HG03460 (cell line): Measurements from ENCODE around the gene IFT57.

Source experiments
- ATAC-seq: cut with Tn5 transposase; IDR thresholded peaks from one replicate; pipeline ENCODE4 v1.9.1; 2021; ENCODE audit not compliant: unreplicated experiment

The IFT57 gene

DNA sequence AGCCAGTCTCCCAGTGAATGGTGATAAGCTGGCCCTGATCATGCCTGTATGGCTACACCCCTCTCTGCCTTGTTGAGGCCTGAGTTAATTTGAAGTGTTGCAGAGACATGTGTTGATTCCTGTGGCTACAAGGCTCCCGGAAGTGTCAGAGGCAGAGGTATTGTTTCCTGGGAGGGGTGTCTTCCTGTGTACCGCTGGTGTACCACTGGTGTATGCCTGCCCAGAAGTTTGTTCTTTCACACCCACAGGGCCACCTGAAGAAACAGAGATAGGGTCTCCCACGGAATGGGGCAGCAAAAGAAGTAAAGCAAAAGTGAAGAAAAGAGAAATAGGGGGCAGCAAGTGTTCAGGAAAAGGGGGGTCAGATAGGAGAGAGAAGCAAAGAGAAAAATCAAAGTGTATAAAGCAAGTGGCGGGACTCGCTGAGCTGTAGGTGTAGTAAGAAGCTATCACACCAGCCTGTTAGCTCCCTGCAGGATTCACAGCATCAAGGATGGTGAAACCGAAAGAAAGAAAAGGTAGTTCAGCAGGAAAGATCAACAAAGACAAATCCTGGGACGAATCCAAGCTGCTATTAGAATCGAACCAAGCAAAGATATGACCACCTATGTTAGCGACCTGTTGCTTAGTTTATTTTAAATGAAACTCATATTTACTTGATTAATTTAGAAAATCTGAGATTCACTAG, 94.8 kb downstream of the IFT57 start:
- ATAC-seq, result no peak

DNA sequence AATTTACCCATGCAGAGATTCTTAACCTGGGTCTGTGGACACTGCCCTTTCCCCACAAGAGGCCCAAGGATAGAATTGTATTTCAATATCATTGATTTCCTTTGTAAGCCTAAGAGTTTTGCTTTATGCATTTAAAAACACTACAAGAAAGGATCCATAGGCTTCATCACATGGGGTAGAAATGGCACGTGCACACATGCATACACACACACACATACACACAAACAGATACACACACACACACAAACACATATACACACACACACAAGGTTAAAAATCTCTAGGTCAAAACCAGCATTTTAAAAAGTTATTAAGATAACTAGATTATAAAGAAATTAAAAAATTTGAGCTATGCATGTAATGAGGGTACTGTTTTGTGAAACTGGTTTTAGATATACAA, 95.9 kb downstream of the IFT57 start:
- no peak for ATAC-seq

DNA sequence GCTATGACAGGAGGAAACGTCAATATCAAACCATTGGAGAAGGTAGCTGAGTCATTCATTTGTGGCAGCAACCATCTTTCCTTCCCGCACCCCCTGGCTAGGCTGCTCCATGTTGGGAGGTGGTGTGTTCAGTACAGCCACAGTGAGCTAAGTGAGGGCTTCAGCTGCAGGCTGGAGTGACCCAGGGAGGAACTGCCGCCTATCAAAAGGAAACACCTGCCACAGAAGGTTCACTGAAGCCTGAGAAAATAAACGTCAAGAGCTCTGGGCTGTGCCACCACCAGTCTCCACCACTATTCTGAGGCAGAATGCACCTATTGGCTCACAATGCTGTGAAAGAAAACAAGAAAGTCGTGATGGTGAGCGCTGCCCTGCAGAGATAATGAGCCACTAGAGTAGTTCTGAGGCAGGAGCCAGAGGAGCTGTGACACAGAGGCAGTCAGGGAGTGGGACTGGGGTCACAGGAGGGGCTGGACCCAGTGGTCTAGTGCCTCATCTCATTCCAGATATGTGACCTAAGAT, 96.6 kb downstream of the IFT57 start:
- peak; percentile 51 for ATAC-seq

DNA sequence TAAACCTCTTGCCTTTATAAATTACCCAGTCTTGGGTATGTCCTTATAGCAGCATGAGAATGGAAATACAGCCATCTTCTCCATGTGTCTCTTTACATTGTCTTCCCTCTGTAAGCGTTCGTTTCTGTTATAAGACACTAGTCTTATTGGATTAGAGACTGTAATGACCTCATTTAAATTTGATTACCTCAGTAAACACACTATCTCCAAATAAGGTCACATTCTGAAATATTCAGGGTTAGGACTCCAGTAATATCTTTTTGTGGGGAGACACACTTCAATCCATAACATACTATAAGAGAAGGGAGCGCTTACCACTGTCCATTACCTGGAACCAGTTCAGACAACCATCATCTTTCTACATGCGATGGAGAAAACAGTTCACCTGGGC, 97.1 kb downstream of the IFT57 start:
- ATAC-seq, result no peak

DNA sequence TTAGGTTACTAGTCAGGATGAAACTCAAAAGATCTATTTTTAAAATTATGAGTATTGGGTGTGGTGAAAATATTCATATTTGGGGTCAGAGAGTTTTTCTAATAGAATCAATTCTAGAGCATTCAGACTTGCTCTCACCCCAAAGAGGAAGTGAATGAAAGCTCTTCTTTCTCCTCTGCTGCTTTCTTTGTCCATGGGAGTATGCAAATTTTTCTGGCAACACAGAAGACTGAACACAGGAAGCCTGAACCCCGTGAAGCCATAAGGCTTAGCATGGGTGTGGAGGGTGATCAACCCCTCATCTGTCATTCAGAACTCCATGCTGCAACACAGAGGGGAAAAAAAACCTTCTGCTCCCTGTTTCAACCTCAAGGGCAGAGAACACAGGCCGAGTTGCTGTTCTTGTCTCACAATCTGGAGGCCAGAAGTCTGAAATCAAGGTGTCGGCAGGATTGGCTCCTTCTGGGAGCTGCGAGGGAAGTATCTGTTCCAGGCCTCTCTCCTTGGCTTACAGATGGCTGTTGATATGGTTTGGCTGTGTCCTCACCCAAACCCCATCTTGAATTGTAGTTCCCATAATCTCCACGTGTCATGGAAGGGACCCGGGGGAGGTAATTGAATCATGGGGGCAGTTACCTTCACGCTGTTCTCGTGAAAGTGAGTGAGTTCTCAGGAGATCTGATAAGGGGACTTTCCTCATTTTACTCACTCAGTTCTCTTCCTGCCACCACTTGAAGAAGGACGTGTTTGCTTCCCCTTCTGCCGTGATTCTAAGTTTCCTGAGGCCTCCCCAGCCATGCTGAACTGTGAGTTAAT, 97.7 kb downstream of the IFT57 start:
- peak; percentile 79 for ATAC-seq

DNA sequence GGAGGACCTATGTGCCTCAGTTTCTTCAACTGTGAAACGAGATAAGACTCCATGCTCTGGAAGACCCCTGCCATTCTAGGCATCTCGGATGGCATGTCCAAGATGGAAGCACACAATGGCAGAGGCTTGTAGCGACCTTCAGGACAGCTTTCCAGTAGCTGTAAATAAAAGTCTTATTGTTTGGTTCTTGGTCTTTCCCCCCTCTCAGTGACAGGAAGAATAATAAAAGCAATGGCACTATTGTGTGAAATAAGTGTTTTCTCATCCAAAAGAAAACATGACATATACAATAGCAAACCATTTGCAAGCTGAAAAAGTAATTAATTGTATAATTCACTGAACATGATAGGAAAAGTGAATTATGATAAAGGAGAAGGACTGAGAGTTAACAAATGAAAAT, 98.9 kb downstream of the IFT57 start:
- no peak for ATAC-seq

DNA sequence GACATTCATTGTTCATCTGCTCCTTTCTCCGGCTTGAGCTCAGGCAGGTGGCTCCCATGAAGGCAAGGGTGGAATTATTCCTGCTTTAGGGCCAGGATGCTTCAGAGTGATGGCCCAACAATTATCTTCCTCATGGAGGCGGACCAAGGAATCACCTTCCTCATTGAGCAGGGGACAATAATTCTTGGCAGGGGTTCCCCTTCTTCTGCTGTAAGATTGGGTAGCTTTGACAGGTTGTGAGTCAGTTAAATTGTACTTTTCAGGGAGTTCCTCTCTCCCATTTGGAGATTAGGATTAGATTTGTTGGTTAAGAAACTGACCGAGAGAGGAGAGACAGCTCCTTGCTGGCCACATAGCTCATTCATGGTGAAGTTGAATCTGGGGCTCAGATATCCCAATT, 99.9 kb downstream of the IFT57 start:
- ATAC-seq, result no peak

DNA sequence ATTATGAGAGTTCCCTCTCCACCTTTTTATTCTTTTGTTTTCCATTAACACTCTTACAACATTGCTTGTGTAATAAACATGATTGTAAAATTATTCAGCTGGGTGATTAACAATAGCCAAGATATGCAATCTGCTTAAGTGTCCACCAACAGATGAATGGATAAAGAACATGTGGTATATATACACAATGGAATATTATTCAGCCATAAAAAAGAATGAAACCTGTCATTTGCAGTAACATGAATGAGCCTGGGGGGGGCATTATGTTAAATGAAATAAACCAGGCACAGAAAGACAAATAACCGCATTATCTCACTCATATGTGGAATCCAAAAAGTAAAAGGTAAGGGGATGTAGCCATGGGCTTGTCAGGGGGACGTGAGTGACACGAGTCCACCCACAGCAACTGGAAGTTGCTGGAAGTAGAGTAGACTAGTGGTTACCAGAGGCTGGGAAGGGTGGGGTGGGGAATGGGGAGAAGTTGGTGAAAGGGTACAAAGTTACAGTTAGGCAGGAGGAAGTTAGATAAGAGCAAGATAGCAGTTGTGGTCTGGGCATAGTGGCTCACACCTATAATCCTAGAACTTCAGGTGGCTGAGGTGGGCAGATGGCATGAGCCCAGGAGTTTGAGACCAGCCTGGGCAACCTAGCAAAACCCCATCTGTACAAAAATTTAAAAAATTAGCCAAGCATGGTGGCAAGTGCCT, 102.7 kb downstream of the IFT57 start:
- ATAC-seq, result no peak

DNA sequence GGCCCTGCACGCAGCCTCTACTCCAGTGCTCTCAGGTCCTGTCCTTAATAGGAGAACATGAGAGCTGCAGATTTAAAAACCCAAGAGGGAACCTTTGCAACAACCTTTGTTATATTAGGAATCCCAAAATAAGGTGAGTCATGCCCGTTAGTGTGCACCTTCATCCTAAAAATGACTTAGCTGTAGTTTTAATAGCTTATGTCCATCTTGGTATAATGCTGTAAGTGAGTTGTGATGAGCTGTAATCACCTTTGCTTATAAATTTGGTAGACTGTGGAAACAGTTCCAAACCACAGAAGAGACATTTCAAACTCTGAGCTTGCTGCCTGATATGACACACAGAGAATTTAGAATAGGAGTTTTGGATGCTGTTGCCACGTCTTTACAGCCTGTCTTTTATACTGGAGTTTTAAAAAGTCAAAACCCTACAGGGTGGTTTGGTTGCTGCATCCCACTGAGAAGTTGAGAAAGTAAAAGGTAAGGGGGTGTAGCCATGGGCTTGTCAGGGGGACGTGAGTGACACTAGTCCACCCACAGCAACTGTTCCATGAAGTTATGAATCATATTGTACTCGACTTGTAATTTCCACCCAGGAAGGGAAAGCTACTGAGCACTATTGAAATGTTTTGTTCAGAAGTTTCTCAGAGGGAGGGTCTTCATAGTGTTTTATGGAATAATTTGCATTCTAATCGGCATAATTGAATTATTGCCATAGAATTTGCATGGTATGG, 104.0 kb downstream of the IFT57 start:
- no peak for ATAC-seq

DNA sequence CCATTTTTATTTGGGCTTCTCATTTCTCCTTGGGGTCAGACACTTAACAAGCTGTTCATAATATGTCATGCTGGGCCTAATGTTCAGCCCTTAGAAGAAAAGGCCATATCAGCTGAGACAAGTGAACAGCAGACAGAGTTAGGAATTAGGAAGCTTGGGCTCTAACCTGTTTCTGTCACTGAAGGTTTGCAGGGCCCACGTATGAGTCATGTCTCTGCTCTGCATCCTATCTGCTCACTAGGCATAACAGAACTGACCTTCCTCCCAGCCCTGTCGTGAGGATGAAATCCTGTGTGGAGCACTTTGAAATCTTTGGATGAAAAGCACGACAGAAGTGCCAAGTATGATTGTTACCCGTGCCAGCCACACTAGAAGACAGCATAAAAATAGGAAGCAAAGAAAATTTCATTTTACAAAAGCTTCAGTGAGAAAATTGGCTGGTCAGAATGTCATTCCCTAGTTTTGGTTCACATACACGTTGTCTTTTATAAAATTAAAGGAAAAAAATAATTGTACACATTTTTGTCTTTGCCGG, 104.9 kb downstream of the IFT57 start:
- ATAC-seq, result no peak

DNA sequence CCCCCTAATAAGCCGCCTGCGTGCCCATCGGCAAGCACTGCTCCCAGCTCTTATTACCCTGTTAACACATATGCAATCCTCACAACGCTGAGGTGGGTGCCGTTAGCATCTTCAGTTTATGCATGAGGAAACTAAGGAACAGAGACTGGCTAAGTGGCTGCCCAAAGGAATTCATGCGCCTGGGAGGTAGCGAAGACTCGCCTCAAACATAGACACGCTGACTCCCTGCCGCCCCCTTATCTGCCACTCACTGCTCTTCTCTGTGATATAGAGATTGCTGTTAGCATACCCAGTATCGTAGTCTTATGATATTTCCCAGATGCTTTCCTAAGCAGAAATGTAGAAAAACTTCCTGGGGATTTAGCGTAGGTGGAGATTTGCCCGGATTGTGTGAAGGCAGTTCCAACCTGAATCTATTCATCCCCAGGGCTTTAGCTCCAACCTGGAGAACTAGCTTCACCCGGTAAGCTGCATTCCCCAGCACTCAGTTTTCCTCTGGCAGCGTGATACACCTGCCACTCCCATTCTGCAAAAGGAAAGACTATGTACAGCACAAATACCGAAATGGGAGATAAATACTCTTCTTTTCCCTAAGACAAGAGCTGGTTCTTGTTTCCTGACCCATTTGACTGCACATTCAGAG, 107.7 kb downstream of the IFT57 start:
- no peak for ATAC-seq

DNA sequence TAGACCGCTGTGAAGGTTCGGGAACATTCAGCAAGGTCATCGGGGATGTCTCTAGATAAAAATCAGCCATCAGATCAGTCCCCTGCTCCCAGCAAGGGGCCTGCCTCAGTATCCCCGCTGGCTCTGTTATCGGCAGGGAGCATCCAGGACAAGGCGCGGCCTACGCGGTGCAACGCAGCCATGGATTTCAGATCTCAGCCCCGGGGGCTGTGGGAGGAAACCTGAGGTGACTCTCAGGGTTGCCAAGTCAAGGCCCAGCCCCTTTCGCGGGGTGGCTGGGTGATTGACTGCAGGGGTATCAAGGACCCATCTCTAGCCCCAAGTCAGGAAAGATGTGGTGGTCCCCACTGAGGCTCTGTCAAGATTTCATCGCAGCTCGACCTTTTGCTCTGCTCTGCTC, 108.2 kb downstream of the IFT57 start:
- ATAC-seq, result no peak

DNA sequence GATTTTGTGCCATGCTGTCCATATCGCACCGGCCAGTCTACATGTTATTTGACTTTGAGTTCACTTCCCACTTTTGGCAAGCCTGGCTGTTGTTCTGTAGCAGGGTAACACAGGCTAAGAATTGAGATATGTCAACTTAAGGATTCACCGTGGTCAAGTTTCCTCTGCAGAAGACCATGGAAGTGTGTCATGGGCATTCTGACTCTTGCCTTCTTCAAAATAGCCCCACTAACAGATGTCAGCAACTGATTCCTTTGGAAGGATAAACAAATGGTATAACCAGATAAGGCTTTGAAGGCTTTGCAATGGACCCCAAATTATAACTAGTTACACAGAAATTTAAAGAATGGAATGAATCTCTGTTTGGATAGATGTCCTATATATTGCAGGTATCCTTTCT, 111.3 kb downstream of the IFT57 start:
- ATAC-seq, result no peak
